Measurements from ENCODE around the gene GAP43.

Gene GAP43

GRCh38 chr3:115634052-115634451 is 10.7 kb downstream of the GAP43 start:
- H3K4me2 ChIP-seq (ENCODE audit: low read length), result no peak overlapping the region
- H3K79me2 ChIP-seq (ENCODE audit: control insufficient read depth, low read length), result no peaks in the 10 kb centered on the region
- no peaks in the 10 kb centered on the region for H4K20me1 ChIP-seq (ENCODE audit: control insufficient read depth, insufficient read depth, low read depth, low read length)
- H3K9me2 ChIP-seq (replicated peaks; ENCODE audit: control insufficient read depth, low read length), result no peaks in the 10 kb centered on the region
- TF ChIP-seq EZH2phosphoT487 (IDR thresholded peaks at IDR 0.05; ENCODE audit: borderline replicate concordance, low read length), result no peak
- TF ChIP-seq CTCF (IDR thresholded peaks at IDR 0.05; ENCODE audit: low read depth, low read length, poor library complexity, severe bottlenecking), result no peak
- H3K36me3 ChIP-seq (ENCODE audit: control insufficient read depth, low read length), result no peaks in the 10 kb centered on the region
- H3F3A ChIP-seq (ENCODE audit: control insufficient read depth, insufficient read depth), result no peaks in the 10 kb centered on the region
- no peak overlapping the region for H3K27ac ChIP-seq (ENCODE audit: low read depth, low read length)
- no peak overlapping the region for H3K4me3 ChIP-seq (ENCODE audit: low read length)
- peaks cover under 1% of the 10 kb centered on the region; the same call in 1 of the 2 replicates for H3K27me3 ChIP-seq (ENCODE audit: control insufficient read depth, low read length)
- H3K9me3 ChIP-seq (ENCODE audit: control insufficient read depth, insufficient read depth, low read length), result no peaks in the 10 kb centered on the region
- 0 out of 2 replicates have a peak, but pooled peaks cover 3% of the 10 kb centered on the region for H3K4me1 ChIP-seq (ENCODE audit: control insufficient read depth, low read length)

DNA sequence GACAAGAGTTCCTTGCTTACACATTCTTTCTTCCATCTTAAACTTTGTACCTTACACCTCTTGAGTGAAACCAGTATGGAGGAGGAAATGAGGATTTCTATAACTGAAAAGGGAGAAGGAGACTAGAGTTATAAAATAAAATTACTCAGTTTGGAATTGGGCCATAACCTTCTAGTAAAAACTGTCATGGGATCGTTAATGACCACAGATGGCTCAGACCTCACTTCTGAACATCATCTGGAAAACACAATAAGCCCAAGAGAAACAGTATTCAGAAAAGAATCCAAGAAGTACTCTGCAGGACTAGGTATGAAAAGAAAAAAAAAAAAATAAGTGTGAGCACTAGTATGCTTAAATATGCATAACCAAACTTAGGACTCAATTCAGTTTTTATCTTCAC is 12.1 kb downstream of the GAP43 start:
- no peak for TF ChIP-seq CTCF (IDR thresholded peaks at IDR 0.05; ENCODE audit: low read depth, low read length, poor library complexity, severe bottlenecking)
- TF ChIP-seq EZH2phosphoT487 (IDR thresholded peaks at IDR 0.05; ENCODE audit: borderline replicate concordance, low read length), result no peak
- Histone ChIP-seq H3K27me3 (ENCODE audit: control insufficient read depth, low read length) (no peaks in the 10 kb centered on the region), H3K4me3 (ENCODE audit: low read length) (no peak overlapping the region), H3K4me1 (ENCODE audit: control insufficient read depth, low read length) (0 out of 2 replicates have a peak, but pooled peaks cover 3% of the 10 kb centered on the region), H3K27ac (ENCODE audit: low read depth, low read length) (no peak overlapping the region), H3K36me3 (ENCODE audit: control insufficient read depth, low read length) (no peaks in the 10 kb centered on the region), H3K79me2 (ENCODE audit: control insufficient read depth, low read length) (no peaks in the 10 kb centered on the region), H3F3A (ENCODE audit: control insufficient read depth, insufficient read depth) (no peaks in the 10 kb centered on the region), H3K9me2 (replicated peaks; ENCODE audit: control insufficient read depth, low read length) (no peaks in the 10 kb centered on the region), H4K20me1 (ENCODE audit: control insufficient read depth, insufficient read depth, low read depth, low read length) (no peaks in the 10 kb centered on the region), H3K9me3 (ENCODE audit: control insufficient read depth, insufficient read depth, low read length) (no peaks in the 10 kb centered on the region), H3K4me2 (ENCODE audit: low read length) (no peak overlapping the region)

DNA sequence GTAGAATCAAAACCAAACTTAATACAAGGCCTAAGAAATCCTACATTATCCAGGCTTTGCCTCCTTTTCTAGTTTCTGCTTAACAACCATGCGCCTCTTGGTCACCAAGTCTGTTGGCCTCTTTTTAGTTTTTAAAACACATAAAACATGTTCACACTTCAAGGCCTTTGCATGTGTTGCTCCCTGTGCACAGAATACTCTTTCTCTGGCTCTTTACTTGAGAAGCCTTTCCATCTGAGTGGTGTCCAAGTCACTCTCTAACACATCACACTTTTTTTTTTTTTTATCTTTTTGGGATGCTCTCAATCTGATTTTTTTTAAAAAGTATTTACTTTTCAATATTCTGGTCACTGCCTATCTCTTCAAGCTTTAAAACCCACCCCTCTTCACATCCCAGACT is 14.9 kb downstream of the GAP43 start:
- H4K20me1 ChIP-seq (ENCODE audit: control insufficient read depth, insufficient read depth, low read depth, low read length), result no peaks in the 10 kb centered on the region
- H3K36me3 ChIP-seq (ENCODE audit: control insufficient read depth, low read length), result no peaks in the 10 kb centered on the region
- H3K4me3 ChIP-seq (ENCODE audit: low read length), result no peak overlapping the region
- 0 out of 2 replicates have a peak, but pooled peaks cover 3% of the 10 kb centered on the region for H3K4me1 ChIP-seq (ENCODE audit: control insufficient read depth, low read length)
- H3K27ac ChIP-seq (ENCODE audit: low read depth, low read length), result no peak overlapping the region
- H3K4me2 ChIP-seq (ENCODE audit: low read length), result no peak overlapping the region
- H3K27me3 ChIP-seq (ENCODE audit: control insufficient read depth, low read length), result no peaks in the 10 kb centered on the region
- no peaks in the 10 kb centered on the region for H3F3A ChIP-seq (ENCODE audit: control insufficient read depth, insufficient read depth)
- H3K79me2 ChIP-seq (ENCODE audit: control insufficient read depth, low read length), result no peaks in the 10 kb centered on the region
- no peaks in the 10 kb centered on the region for H3K9me3 ChIP-seq (ENCODE audit: control insufficient read depth, insufficient read depth, low read length)
- no peaks in the 10 kb centered on the region for H3K9me2 ChIP-seq (replicated peaks; ENCODE audit: control insufficient read depth, low read length)
- TF ChIP-seq EZH2phosphoT487 (IDR thresholded peaks at IDR 0.05; ENCODE audit: borderline replicate concordance, low read length), result no peak
- TF ChIP-seq CTCF (IDR thresholded peaks at IDR 0.05; ENCODE audit: low read depth, low read length, poor library complexity, severe bottlenecking), result no peak
